Activated CD4-positive, CD25-positive, alpha-beta regulatory T cell (primary cell): ENCODE data around the gene AHRR.

Source experiments
- DNase-seq, 4 experiments: peaks; one replicate each; lab custom pipeline; 2025; lab: John Stamatoyannopoulos, UW

Gene AHRR

DNA sequence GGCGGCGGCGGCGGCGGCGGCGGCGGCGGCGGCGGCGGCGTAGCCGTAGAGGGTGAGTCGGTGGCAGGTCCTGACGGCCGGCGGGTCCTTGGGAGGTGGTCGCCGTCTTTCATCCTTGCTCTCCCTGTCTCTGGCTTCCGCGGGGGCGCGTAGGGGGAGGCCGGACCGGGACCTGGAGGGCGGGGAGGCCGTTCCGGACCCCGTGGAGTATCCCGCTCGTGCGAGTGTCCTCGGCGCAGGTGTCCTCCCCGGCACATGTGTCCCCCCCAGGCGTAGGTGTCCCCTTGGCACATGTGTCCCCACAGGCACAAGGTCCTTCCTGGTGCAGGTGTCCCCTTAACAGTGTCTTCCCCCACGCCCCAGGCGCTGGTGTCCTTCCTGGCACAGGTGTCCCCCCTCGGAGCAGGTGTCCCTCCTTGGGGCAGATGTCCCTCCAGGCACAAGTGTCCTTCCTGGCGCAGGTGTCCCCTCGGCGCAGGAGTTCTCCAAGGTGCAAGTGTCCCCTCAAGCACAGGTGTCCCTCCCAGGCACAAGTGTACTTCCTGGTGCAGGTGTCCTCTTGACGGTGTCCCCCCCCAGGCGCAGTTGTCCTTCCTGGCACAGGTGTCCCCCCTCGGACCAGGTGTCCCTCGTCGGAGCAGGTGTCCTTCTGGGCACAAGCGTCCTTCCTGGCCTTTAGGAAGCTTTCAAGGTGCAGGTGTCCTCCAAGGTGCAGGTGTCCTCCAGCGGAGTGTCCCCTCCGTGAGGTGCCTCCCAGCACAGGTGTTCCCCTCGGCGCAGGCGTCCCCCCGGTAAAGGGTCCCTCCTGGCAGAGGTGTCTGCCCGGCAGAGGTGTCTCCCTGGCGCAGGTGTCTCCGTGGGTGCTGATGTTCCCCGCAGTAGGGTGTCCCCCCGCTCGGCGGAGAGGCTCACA lies 122.0 kb downstream of the AHRR start:
- DNase-seq, result peak in 1 of 4 experiments; percentile 22

DNA sequence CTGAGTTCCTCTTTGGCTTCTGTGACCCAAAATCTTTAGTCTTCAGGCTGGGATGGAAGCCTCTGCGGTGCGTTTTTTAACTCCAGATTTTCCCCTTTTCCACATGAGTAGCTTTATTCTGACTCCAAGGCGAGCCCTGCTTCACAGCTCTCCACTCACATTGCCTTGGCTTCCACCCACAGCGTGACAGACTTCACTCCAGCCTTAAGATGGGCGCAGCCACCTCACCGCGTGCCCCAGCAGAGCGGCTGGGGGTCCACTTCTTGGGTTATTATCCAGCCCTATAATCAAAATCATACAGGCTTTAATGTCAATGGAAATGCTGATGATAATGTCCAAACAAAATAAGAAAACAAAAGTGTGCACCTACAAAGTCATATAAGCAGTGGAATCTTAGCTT lies 122.7 kb downstream of the AHRR start:
- DNase-seq, result no peak

DNA sequence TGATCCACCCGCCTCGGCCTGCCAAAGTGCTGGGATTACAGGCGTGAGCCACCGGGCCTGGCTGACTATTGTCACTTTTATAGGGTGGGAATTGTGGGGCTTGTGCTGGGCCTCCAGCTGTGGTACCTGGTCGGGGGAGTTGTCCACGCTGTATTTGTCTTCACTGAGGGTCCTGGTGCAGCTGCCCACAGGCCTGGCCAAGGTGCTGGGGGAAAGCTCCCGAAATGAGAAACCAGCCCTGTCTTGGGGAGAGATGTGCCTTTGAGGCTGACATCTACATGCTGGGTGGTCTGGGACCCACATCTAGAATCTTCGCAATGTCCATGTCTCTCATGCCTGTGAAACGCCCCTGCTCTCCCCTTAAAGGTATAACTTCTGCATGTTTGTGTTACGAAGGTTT lies 124.1 kb downstream of the AHRR start:
- DNase-seq, result no peak

DNA sequence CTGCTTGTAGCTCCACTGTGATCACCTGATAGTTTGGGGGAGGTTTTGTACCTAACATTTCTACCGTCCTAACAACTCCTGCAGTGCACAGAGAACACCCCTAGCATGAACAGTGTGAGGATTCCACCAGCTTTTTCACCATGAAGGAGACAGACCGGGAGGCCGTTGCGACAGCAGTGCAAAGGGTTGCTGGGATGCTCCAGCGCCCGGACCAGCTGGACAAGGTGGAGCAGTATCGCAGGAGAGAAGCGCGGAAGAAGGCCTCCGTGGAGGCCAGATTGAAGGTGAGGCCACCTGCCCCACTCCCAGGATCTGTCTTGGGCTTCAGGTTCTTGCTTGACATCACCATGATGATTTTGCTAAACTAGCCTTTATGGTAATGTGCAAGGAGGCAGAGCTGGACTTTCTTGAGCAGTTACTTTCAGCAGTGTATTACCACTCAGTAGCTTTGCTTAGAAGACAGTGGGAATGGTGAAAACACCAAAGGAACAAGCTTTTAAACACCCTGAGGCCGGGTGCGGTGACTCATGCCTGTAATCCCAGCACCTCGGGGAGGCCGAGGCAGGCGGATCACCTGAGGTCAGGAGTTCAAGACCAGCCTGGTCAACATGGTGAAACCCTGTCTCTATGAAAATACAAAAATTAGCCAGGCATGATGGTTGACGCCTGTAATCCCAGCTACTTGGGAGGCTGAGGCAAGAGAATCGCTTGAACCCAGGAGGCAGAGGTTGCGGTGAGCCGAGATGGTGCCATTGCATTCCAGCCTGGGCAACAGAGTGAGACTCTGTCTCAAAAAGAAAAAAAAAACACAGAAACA lies 124.8 kb downstream of the AHRR start:
- DNase-seq, result no peak

DNA sequence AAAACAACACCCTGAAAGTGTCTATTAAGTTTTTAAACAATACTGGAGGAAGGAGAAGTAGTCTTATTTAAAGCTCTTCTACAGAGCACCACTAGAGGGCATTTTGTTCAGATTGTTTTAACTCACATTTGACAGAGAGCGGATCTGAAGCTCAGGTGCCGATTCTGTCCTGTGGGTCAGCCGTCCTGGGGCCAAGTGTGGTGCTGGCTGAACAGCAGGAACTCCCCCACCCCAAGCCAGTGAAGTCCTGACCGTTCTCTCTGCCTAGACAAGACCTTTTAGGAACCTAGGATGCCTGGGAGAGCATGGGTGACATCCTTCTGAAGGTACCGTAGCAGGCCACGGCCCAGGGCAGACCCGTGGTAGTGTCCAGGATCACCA lies 125.4 kb downstream of the AHRR start:
- no peak for DNase-seq

DNA sequence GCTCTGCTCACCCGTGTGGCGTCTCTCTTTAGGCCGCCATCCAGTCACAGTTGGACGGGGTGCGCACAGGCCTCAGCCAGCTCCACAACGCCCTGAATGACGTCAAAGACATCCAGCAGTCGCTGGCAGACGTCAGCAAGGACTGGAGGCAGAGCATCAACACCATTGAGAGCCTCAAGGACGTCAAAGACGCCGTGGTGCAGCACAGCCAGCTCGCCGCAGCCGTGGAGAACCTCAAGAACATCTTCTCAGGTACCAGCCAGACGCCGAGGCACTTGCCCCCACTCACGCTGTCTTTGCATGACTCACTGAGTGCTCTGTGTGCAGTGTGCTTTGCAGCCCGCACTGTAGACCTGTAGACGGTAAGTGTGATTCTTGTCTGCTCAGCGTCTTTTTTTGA lies 126.0 kb downstream of the AHRR start:
- DNase-seq, result no peak

DNA sequence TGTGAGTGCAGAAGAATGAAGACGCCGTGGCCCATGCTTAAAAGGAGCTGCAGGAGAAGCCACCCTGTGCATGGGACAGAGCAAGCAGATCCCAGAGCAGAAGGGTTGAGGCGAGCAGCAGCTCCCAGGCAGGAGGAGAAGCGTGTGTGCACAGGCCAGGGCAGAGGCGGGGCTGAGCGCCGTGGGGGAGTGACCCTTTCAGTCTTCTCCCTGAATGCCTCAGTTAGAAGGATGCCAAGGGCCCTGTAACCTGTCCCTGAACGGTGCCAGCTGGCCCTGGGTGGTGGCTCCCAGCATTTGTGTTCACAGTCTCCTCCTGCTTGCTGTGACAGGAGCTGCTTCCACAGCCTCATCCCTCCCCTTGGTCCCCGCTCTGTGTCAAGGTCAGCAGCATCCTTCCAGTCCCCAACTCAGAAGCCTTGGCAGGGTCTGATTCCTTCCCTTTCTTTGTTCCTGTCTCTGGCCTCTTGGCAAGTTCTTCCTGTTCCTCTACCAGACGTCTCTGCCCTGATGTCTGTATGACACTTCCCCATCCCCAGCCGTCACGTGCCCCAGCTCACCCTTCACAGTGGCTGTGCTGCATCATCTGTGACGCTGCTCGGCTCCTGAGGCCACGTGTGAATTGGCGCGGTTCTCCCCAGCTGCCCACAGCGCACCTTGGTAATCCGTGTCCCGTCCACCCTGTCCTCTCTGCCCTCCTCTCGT lies 126.7 kb downstream of the AHRR start:
- DNase-seq, result no peak

DNA sequence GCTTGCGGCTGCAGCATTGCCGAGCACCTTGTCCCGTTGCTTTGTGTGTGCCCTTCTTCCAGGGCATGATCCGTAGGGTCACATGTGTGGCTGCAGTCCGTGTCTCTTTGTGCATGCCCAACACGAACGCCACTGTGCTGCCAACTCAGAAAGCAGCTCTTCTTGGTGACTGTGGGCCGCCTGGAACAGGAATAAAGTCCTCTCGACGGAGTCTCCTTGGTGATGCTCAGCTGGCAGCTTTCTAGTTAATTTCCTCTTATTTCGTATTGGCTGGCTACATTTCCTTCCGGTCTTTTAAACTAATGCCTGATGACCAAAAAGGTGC lies 127.2 kb downstream of the AHRR start:
- DNase-seq, result no peak

DNA sequence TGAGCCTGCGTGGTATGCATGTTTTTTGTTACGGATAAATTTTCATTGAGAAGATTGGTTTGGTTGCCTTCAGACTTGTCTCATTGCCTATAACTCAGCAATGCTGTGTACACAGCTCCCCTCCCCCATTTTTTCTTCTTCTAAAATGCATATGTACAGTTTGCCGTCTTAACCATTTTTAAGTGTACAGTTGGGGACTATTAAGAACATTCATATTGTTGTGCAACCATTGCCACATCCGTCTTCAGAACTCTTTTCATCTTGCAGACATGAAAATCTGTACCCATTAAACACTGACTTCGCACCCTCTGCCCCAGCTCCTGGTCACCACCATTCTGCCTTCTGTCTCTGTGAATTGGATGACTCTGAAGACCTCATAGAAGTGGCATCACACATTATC lies 127.6 kb downstream of the AHRR start:
- DNase-seq, result no peak

DNA sequence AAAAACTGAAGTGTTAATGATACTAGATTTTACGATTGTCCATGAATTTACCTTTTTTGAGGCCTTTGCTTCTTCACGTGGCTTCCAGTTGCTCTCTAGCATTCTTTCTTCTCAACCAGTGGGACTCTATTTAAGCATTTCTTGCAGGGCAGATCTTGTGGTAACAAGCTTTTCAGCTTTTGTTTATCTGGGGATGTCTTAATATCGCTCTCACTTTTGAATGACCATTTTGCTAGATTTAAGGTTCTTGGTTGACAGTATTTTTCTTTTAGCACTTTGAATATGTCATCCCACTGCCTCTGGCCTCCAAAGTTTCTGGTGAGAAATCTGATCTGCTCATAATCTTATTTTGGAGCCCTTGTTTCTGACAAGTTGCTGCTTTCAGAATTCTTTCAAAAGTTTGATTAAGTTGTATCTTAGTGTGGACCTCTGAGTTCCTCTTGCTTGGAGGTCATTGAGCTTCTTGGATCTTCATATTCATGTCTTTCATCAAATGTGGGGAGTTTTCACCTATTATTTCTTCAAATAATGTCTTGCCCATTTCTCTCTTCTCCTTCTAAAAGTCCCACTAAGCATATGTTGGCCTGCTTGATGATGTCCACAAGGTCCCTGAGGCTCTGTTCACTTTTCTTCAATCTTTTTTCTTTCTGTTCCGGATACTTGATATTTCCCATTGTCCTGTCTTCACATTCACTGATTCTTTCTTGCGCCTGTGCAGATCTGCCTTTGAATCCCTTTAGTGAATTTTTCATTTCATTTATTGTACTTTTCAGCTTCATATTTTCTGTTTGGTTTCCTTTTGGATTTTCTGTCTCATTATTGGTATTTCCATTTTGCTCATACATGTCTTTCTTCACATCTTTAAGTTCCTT lies 130.3 kb downstream of the AHRR start:
- DNase-seq, result no peak

DNA sequence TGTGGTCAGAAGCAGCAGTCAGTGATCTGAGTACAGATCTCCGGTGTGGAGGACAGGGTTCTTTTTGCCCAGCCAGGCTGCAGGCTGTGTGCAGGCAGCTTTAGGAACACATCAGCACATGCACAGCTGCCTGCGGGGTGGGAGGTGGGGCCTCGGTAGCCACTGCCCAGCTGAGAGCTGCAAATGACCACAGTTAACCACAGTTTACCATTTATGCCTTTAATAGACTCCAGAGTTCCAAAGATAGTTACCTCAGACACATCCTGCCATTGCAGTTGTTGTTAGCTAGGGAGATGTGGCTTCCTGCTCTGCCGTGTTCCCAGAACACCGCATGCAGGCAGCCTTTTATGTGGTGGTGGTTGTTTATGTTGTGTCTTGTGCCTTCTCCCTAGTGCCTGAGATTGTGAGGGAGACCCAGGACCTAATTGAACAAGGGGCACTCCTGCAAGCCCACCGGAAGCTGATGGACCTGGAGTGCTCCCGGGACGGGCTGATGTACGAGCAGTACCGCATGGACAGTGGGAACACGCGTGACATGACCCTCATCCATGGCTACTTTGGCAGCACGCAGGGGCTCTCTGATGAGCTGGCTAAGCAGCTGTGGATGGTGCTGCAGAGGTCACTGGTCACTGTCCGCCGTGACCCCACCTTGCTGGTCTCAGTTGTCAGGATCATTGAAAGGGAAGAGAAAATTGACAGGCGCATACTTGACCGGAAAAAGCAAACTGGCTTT lies 131.6 kb downstream of the AHRR start:
- no peak for DNase-seq

DNA sequence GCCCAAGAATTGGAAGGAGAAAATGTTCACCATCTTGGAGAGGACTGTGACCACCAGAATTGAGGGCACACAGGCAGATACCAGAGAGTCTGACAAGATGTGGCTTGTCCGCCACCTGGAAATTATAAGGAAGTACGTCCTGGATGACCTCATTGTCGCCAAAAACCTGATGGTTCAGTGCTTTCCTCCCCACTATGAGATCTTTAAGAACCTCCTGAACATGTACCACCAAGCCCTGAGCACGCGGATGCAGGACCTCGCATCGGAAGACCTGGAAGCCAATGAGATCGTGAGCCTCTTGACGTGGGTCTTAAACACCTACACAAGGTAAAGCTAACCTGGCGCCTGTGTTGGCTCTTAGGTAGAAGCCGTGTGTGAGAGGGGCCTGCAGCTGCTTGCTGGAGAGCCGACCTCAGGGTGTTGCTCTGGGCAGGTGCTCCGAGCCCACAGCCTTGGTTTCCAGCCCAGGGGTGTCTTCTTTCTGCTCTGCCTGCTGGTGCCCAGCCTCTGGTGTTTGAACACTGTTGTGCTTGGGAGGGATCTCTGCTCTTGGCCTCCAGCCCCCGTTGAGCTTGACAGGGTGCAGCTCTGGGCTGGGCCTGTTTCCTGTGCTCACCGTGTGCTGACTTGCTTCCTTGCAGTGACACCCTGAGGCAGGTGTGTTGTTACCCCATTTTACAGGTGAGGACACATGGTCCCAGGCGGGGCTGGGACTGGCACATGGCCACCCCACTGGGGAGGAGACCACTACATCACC lies 132.4 kb downstream of the AHRR start:
- DNase-seq, result no peak

DNA sequence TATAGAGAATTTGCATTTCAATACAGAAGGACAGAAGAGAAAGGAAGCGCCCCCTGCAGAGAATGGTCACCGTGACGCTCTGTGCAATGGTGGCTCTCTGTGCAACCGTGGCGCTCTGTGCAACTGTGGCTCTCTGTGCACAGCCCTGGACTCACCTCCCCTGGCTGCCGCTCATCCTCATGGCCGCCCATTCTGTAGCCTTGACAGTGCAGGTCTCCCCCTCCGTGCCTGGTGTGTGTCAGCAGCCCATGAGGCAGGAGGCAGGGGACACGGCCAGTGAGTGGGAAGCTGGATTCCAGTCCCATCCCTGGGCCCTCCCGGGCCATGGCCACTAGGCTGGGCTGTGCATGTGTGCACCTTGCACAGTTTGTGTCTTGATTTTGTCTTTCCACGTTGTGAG lies 133.4 kb downstream of the AHRR start:
- no peak for DNase-seq

DNA sequence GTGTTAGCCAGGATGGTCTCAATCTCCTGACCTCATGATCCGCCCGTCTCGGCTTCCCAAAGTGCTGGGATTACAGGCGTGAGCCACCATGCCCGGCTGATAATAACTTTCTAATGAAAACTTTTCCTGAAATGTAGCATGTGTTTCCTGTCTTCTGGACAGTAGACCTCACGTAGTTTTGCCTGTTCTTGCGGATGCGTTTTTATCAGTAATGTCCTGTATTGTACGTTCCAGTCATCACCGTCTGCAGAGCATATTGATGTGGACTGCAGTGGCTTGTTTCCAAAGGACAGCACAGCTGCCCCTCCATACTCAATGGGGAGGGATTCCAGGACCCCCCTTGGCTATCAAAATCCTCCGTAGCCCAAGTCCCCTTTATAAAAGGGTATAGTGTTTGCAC lies 134.3 kb downstream of the AHRR start:
- DNase-seq, result no peak

DNA sequence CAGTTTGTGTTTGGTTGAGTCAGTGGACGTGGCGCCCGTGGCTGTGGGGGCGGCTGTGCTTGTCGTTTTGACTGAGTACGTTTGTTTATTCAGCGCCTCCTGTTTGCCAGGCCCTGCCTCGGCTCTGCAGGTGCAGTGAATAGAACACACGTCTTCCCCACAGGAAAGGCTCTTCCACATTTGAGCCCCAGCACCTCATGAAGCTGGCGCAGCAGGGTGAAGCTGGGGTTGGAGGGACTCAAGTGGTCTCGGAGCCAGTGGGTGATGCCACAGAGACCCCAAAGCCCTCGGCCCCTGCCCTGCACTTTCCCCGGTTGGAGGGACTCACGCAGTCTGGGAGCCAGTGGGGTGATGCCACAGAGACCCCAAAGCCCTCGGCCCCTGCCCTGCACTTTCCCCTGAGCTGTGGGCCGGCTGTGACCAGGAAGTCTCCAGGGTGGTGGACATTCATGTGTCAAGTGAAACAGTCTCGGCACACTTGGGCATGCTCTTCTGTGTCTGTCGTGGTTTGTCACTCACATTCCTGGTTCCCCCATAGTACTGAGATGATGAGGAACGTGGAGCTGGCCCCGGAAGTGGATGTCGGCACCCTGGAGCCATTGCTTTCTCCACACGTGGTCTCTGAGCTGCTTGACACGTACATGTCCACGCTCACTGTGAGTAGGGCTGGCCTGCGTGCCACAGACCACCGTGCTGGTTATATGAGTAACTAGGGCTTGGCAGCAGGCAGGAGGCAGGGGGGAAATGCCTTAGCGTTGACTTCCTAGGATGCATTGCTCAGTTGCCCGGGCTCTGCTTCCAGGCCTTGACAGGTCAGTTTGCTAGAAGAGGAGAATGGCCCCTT lies 135.1 kb downstream of the AHRR start:
- no peak for DNase-seq

DNA sequence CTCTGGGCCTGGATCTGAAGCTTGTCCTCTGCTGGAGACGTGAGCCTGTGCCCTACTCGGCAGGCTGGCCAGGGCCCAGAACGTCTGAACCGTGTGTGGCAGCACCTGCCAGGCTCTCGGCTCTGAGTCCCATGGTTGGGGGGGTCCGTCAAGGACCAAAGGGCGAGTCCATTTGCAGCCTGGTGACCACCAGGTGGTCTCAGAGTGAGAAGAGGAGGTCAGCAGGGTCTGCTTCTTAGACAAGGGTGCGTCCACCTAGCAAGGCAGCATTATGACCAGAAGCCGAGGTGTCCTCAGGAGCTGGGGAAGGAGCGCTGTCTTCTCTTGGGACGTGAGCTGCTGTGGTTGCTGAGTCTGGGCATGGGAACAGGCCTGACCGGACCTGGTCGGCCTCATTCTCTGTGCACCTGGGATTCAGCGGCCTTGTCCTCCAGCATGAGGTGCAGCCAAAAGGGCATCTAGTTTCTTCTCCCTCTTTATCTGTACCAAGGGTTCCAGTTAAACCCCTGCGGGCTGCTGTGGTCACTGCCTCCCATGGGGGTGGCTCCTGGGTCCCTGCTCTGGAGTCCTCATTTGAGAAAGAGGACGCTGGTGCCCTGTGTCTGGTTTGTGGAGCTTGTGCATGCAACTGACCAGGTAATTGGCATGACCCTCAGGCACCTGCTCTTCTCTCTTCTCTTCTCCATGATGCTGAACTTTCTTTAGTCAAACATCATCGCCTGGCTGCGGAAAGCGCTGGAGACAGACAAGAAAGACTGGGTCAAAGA lies 135.9 kb downstream of the AHRR start:
- no peak for DNase-seq

DNA sequence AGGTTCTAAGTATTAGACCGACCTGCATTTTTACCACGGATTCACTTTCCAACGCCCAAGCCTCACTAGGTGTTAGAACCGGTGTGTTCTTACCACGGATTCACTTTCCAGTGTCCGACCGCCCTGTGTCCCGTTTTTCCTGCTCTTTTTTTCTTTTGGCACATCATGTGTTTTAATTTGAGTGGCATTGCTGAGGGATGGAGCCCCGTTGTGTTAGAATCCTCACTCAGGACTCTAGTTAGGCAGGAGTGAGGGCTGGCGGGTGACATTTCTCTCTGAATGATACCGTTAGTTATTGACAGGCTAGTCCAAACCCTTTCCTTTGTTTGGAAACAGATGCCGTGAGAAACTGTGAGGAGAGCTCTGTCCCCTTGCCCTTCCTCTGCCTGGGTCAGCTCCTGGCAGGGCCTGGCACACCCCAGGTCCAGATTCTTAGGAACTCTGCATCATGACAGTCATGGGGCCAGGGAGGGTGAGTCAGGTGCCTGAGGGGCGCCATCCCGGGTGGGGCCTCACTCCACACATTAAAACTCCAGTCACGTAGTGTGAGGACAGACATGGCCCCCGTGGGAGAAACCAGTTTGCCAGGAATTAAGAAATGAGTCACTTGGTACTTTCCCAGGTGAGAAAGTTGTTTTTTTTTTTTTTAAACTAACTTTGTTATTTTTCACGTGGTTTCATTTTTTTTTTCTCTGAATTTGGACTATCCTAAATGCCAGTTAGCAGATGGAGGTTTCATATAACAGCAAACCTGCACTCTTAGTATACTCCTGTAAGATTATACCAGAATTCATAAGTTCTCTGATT lies 137.2 kb downstream of the AHRR start:
- peak in 2 of 4 experiments; percentile 23 to 25 for DNase-seq
